Measurements from ENCODE around the gene LCE4A.
"Not testable (repeated sequence)": the region's sequence is repeated elsewhere in the genome, so short reads cannot be mapped to it uniquely, and the experiment has no call there.

The LCE4A gene

DNA sequence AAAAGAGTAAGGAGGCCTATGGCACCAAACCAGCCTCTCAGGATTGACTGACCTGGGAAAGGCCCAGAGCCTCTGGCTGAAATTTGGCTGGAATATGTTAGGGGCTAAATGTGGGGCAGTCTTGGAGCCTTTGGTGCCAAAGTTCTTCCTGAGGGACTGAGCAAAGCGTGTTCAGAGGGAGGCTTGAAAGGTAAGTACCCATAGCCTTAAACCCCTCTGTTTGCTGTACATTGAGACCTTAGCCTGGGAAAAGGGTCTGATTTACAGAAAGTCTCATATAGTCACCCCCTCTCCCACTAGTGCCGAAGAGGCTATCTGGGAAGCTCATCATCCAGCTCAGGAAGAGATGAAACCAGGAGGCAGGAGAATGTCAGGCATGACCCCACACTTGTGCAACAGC, at the start of gene LCE4A:
LCE4A (plus strand) TSS at position 301 of the 400 bp plus-strand sequence. CDS start 916 bp downstream, outside the sequence.
- DNase-seq (ENCODE audit: low read depth in 2 of 2), result no peak

DNA sequence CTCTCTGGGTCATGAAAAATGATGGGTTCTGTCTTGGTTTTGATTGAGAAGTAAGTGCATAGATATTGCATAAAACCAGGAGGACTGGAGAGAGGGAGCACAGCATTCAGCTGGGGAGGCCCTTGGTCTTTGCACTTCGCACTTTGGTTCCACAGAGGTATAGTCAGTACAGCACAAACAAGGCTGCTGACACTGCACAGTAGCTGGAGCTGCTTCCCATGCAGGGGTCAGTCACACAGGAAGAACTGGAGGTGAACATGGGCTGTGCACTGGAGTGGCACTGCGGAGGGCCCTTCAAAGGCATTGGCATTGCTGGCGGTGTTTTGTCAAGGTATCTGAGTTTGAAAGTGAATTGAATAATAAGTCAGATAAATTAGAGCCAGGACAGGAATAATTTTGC, 49.3 kb upstream of the LCE4A start:
- DNase-seq (ENCODE audit: low read depth in 2 of 2), result no peak

- no peak for DNase-seq (ENCODE audit: low read depth in 2 of 2)
These were observed 44.9 kb upstream of the LCE4A start, which contains the start of gene LCE2D for GRCh38 chr1:152663098-152663497. LCE2D (plus strand) TSS chr1:152663380; CDS start chr1:152664106, 726 bp downstream.

DNA sequence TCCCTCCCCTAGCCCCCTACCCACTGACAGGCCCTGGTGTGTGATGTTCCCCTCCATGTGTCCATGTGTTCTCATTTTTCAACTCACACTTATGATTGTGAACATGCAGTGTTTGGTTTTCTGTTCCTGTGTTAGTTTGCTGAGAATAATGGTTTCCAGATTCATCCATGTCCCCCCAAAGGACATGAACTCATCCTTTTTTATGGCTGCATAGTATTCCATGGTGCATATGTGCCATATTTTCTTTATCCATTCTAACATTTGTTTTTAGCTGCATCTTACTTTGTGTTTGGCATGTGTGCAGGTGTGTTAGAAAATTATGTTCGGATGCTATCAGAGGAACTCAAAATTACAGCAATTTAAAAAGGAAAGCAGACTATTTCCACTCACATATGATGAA, 41.8 kb upstream of the LCE4A start:
- not testable (repeated sequence) for DNase-seq (ENCODE audit: low read depth in 2 of 2)

DNA sequence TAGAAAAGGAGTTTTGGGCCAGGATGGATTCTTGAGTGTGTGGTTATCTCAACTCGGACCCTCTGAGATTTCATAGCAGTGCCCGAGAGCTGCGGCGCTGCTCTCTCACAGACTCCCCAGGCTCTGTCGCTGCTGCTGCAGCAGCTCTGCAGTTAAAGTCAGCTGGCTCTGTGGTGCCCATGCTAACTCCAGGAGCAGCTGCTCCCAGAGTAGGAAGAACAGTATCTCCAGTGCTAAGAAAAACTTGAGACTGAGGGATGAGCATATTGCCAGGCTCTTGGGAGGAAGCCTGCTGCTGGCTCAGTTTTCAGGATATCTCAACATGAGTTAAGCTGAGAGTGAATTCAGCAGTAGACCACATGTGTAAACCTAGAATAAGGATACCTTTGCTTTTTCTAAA, 40.3 kb upstream of the LCE4A start:
- no peak for DNase-seq (ENCODE audit: low read depth in 2 of 2)

GRCh38 chr1:152673016-152673415, 34.9 kb upstream of the LCE4A start:
- DNase-seq (ENCODE audit: low read depth in 2 of 2), result no peak

- DNase-seq (ENCODE audit: low read depth in 2 of 2), result not testable (repeated sequence)
These were observed 33.0 kb upstream of the LCE4A start, which contains the start of gene LCE2C for GRCh38 chr1:152674983-152675382. LCE2C (plus strand) TSS chr1:152675279; CDS start chr1:152676016, 737 bp downstream.

- no peak for DNase-seq (ENCODE audit: low read depth in 2 of 2)
These were observed 28.5 kb upstream of the LCE4A start for GRCh38 chr1:152679459-152679858.

- no peak for DNase-seq (ENCODE audit: low read depth in 2 of 2)
These were observed 26.3 kb upstream of the LCE4A start for GRCh38 chr1:152681616-152682015.

DNA sequence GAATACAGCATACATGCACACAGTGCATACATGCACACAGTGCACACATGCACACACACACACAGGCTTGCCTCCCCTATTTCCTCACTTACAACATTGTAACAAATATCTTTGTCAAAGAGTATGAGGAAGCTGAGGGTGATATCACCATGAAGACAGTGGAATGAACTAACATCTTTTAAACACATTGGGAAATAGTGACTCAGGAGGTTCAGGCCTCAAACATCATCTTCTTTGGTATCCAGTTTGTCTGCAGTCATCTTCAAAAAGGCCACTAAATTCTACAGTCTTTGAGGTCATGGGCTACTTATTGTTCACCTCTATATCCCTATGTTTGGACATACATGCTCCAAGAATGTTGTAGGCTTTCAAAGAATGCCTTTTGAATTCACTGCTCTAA, 24.1 kb upstream of the LCE4A start:
- DNase-seq (ENCODE audit: low read depth in 2 of 2), result no peak

DNA sequence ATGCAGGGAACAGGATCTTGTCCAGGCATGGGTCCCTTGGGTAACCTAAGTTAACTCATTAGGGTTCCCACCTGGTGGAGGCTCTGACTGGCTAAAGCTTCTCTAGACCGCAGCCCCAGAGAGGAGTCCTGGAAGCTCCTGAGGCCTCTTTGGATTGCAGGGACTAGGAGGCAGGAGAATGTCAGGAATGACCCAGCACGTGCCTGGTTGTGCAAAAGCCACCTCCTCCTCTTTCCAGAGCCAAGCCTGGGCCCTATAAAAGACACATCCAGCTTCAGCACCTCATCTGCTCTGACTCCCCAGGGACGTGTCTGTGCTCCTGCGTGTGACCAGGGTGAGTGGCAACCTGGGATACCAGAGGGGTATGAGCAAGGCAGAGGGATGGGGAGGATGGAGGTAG, 22.1 kb upstream of the LCE4A start, which contains the start of gene LCE2B:
LCE2B (plus strand) TSS at position 301 of the 400 bp plus-strand sequence. CDS start 721 bp downstream, outside the sequence.
- not testable (repeated sequence) for DNase-seq (ENCODE audit: low read depth in 2 of 2)

GRCh38 chr1:152697701-152698600, 10.0 kb upstream of the LCE4A start, which contains the start of gene LCE2A:
LCE2A (plus strand) TSS chr1:152698345; CDS start chr1:152698902, 557 bp downstream.
- no peak for DNase-seq (ENCODE audit: low read depth in 2 of 2)

DNA sequence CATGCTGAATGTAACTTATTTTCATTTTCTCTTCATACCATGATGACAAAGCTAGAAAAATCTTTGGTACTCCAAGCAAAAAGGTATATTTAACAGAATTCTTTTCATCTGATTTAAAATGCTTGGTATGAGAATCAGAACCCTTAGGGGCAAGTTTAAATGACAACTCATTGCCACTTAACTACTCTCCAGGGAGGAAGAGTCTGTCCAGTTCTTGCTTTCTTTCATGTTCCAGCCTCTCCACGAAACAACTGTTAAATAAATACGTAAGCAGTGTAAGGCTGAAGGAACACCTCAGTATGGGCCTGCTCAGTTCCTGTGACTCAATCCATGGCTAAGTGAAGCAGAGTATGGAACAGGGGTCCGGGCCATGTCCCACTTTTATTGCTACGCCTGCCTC, 8.2 kb upstream of the LCE4A start:
- DNase-seq (ENCODE audit: low read depth in 2 of 2), result no peak

- no peak for DNase-seq (ENCODE audit: low read depth in 2 of 2)
These were observed 10.3 kb downstream of the LCE4A start for GRCh38 chr1:152718238-152718637.

DNA sequence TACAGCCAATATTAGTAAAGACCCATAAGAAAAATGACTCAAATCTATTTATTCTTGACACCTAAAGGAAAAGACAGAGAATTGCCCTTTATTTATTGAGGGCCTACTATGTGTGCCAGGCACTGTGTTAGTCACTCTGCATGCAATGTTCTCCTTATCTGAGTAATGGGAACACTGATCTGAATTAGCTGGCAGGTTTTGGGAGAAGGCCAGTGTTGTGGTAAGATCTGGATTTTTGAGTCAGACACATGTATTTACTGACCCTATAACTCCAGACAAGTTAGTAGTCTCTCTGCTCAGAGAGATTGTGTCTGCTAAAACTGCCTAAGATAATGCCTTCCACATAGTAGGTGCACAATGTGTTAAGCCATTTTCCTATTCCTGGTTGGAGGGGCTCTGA, 17.3 kb downstream of the LCE4A start:
- DNase-seq (ENCODE audit: low read depth in 2 of 2), result no peak

DNA sequence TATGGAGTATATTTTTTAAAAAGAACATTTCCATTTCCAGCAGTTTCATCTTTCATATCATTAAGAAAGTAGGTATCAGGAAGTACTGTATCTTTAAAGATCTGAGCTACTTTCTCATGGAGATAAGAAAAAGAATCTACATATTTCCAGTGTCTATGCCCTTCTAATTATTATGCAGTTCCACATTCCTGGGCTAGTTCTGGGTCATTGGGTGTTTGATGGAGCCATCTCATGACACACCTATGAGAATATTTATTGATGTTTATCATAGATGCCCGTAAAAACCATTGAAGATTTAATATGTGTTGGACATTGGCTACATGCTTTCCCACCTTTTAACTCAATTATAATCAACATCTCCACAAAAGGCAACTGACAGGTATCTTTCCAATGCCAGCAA, 21.0 kb downstream of the LCE4A start:
- DNase-seq (ENCODE audit: low read depth in 2 of 2), result no peak

DNA sequence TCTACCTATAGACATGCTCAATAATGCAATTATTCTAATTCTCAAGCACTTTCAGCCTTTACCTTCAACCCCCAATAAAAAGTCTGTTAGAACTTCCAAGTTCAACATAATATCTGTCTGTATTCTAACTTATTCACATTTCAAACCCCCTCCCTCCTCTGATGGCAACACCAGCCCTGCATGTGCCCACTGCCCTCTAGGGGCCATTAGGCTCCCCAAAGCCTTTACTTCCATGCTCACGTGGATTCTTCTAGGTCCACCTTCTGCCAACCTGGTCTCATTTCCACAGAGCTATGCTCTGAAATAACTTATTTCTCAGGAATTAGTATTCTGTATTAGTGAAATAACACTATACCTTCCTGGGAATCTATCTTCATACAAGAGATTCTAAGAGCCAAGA, 27.7 kb downstream of the LCE4A start:
- no peak for DNase-seq (ENCODE audit: low read depth in 2 of 2)

- DNase-seq (ENCODE audit: low read depth in 2 of 2), result no peak
These were observed 30.0 kb downstream of the LCE4A start for GRCh38 chr1:152737997-152738396.

DNA sequence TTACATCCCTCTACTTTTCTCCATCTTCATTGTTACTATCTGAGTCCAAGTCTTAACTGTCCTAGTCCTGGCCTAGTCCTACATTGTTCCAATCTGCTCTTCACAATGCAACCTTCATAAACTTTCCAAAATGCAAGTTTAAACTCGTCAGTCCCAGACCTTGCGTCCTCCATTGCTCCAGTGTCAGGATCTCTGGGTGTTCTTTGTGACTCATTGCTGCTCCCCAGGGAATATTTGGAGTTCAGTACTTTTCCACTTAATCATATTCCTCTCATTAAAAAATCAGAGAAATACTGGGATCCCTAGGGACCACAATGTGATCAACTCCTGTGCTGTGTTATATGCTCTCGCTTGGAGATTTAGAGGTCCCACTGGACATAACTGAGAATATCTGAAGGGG, 31.9 kb downstream of the LCE4A start:
- no peak for DNase-seq (ENCODE audit: low read depth in 2 of 2)

DNA sequence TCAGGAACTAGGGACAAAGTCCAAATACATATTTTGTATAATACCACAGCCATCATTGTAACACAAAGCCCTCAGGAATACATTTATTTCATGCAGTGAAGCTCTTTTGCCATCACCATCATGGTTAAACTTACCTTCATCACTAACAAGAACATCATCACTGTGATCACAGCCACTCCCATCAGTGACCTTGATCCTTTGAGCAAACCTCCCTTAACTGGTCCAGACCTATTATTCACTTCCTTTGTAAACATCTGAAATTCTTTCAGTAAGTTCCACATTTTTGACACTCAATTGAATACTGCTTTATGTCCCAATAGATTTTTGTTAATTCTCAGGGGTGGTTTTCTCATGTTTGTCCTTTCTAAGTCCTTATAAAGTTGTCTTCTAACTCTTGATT, 33.7 kb downstream of the LCE4A start:
- DNase-seq (ENCODE audit: low read depth in 2 of 2), result no peak

DNA sequence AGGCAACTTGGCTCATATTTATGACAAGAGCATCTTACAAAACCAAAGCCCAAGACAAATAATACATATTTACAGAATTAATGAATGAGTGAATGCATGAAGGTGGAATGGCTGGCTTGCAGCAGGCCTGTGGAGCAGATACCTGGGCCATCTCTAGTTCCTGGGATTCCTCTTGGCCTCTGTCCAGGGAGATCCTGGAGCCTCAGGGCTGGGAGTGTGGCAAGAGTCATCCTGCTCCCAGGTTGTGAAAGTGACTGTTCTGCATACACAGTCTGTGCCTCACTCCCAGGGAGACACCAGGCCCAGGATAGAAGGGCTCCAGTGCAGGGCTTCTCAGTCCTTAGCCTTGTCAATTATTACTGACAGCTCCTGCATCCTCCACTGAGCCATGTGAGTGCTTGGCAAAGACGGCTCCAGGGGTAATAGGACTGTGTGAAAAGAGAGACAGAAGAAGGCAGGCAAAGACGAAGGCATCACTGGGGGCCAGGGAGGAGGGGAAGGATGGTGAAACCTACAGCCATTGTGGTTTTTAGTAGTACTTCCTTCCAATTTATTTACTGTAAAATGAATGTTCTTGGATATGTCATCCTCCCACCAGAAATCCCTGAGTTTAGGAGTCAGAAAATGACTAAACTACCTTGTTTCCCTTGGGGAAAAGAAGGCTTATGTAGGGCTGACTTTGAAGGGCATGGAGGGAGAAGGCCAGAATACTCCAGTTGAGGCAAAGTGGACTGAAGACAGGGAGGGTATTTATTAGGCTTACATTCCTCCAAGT, 35.6 kb downstream of the LCE4A start:
- DNase-seq (ENCODE audit: low read depth in 2 of 2), result no peak

- no peak for DNase-seq (ENCODE audit: low read depth in 2 of 2)
These were observed 37.3 kb downstream of the LCE4A start for GRCh38 chr1:152745289-152745704.

Data from stimulated activated CD8-positive, alpha-beta memory T cell treated with anti-CD3 and anti-CD28 coated beads, Interleukin-2, amount 100 ng/mL, for 48 hours (primary cell).